Astrocyte (in vitro differentiated cells and primary cell): ENCODE data around the gene AHNAK2. TPM values are rescaled to one million over a fixed set of nuclear protein-coding genes. Genes with fewer than 3 reads are reported as not detected.

Experiments used
- DNase-seq: peaks from one replicate; pipeline ENCODE4 v3.0.0-alpha.2; 2010; ENCODE audit warnings: low read depth
- FAIRE-seq: peaks from 2 replicates; lab custom pipeline; 2011; peaks lifted over from hg19 to GRCh38; lab: Jason Lieb, UNC
- H2AFZ ChIP-seq: 2 replicates; pipeline ENCODE4 v1.6.0; 2012; ENCODE audit warnings: low read depth, low read length, inconsistent platforms
- H3K27ac ChIP-seq: 2 replicates; pipeline ENCODE4 v1.5.1; 2011; ENCODE audit warnings: low read depth, low read length, inconsistent platforms
- H3K27me3 ChIP-seq: 2 replicates; pipeline ENCODE4 v1.6.0; 2011; ENCODE audit warnings: low read length, inconsistent platforms; ENCODE audit not compliant: insufficient read depth
- H3K36me3 ChIP-seq: 2 replicates; pipeline ENCODE4 v1.5.1; 2011; ENCODE audit warnings: low read length, inconsistent platforms; ENCODE audit not compliant: insufficient read depth
- H3K4me1 ChIP-seq: 2 replicates; pipeline ENCODE4 v1.5.1; 2011; ENCODE audit warnings: low read length, inconsistent platforms; ENCODE audit not compliant: insufficient read depth
- H3K4me2 ChIP-seq: 2 replicates; pipeline ENCODE4 v1.6.0; 2012; ENCODE audit warnings: low read length, inconsistent platforms
- H3K4me3 ChIP-seq: 2 replicates; pipeline ENCODE4 v1.5.1; 2011; ENCODE audit warnings: low read depth, mild to moderate bottlenecking, low read length, inconsistent platforms; ENCODE audit not compliant: insufficient read depth
- H3K79me2 ChIP-seq: 2 replicates; pipeline ENCODE4 v1.6.0; 2012; ENCODE audit warnings: mild to moderate bottlenecking, low read length, inconsistent platforms; ENCODE audit not compliant: insufficient read depth
- H3K9ac ChIP-seq: 2 replicates; pipeline ENCODE4 v1.6.0; 2012; ENCODE audit warnings: mild to moderate bottlenecking, low read length, inconsistent platforms
- H3K9me3 ChIP-seq: 2 replicates; pipeline ENCODE4 v1.5.1; 2012; ENCODE audit warnings: low read depth, mild to moderate bottlenecking, low read length, inconsistent platforms; ENCODE audit not compliant: insufficient read depth
- H4K20me1 ChIP-seq: 2 replicates; pipeline ENCODE4 v1.6.0; 2012; ENCODE audit warnings: low read length, inconsistent platforms; ENCODE audit not compliant: insufficient read depth
- H3K27ac Mint-ChIP-seq: one replicate; pipeline ENCODE4 v1.8.0; 2021; ENCODE audit warnings: mild to moderate bottlenecking, mixed read lengths; ENCODE audit not compliant: unreplicated experiment
- H3K27me3 Mint-ChIP-seq: one replicate; pipeline ENCODE4 v1.8.0; 2021; ENCODE audit warnings: low read depth, mixed read lengths; ENCODE audit not compliant: unreplicated experiment
- H3K36me3 Mint-ChIP-seq: one replicate; pipeline ENCODE4 v1.8.0; 2021; ENCODE audit warnings: low read depth, mixed read lengths; ENCODE audit not compliant: unreplicated experiment
- H3K4me1 Mint-ChIP-seq: one replicate; pipeline ENCODE4 v1.8.0; 2021; ENCODE audit warnings: low read depth, mixed read lengths; ENCODE audit not compliant: unreplicated experiment
- H3K4me3 Mint-ChIP-seq: one replicate; pipeline ENCODE4 v1.8.0; 2021; ENCODE audit warnings: mild to moderate bottlenecking, moderate library complexity, mixed read lengths; ENCODE audit not compliant: unreplicated experiment
- H3K9me3 Mint-ChIP-seq: one replicate; pipeline ENCODE4 v1.8.0; 2021; ENCODE audit warnings: mild to moderate bottlenecking, mixed read lengths; ENCODE audit not compliant: unreplicated experiment
- EZH2 ChIP-seq: IDR thresholded peaks from 2 replicates; pipeline ENCODE4 v1.6.1; 2012; ENCODE audit warnings: mild to moderate bottlenecking, low read length, inconsistent platforms; ENCODE audit not compliant: insufficient read depth
- total RNA-seq: library from RNA; stranded (reverse); gene quantifications from 2 replicates; pipeline ENCODE4 v1.2.1, GENCODE V29; 2021
- TF ChIP-seq, protein P1 (sequence below): IDR thresholded peaks from 2 replicates; pipeline ENCODE4 v1.5.1; 2011; ENCODE audit warnings: low read depth, mild to moderate bottlenecking, inconsistent platforms, low read length, moderate library complexity; ENCODE audit not compliant: insufficient read depth

AHNAK2 gene
- total RNA-seq, 1 donor from 2014 or later = 44.7 TPM

DNA sequence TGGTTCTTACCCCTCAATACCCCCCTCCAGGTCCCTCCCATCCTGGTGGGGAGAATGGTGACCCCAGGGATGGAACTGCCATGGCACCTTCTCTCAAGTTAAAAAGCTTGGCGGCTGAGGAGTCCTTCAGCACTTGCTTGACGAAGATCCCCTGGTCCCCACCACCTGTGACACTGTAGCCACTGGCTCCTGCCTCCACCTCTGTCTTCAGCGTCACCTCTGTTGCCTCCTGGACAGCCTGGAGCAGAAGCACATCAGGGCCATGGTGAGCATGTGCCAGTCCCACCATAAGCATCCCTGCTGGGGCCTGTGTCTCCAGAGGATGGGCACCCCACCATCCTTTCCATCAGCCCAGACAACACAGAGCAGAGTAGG, 22.8 kb downstream of the AHNAK2 start:
- no peaks in the 10 kb centered on the region for H3K79me2 ChIP-seq
- no peaks in the 10 kb centered on the region for H3K36me3 ChIP-seq
- no peak overlapping the region for H3K9ac ChIP-seq
- H4K20me1 ChIP-seq = peaks cover 17% of the 10 kb centered on the region
- no peaks in the 10 kb centered on the region for H3K4me1 ChIP-seq
- no peaks in the 10 kb centered on the region for H3K27me3 ChIP-seq
- H3K9me3 ChIP-seq = no peaks in the 10 kb centered on the region
- H3K27ac ChIP-seq = no peak overlapping the region
- Mint-ChIP-seq H3K4me1 (no peaks in the 10 kb centered on the region), H3K4me3 (no peak overlapping the region), H3K27me3 (peaks cover 12% of the 10 kb centered on the region), H3K27ac (no peak overlapping the region), H3K36me3 (peaks cover 27% of the 10 kb centered on the region), H3K9me3 (peaks cover under 1% of the 10 kb centered on the region)
- H2AFZ ChIP-seq = no peak overlapping the region
- TF ChIP-seq EZH2 = no peak
- TF ChIP-seq, protein P1, sequence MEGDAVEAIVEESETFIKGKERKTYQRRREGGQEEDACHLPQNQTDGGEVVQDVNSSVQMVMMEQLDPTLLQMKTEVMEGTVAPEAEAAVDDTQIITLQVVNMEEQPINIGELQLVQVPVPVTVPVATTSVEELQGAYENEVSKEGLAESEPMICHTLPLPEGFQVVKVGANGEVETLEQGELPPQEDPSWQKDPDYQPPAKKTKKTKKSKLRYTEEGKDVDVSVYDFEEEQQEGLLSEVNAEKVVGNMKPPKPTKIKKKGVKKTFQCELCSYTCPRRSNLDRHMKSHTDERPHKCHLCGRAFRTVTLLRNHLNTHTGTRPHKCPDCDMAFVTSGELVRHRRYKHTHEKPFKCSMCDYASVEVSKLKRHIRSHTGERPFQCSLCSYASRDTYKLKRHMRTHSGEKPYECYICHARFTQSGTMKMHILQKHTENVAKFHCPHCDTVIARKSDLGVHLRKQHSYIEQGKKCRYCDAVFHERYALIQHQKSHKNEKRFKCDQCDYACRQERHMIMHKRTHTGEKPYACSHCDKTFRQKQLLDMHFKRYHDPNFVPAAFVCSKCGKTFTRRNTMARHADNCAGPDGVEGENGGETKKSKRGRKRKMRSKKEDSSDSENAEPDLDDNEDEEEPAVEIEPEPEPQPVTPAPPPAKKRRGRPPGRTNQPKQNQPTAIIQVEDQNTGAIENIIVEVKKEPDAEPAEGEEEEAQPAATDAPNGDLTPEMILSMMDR = no peak
- DNase-seq (no peak), FAIRE-seq (no peak)
- H3K4me2 ChIP-seq = no peak overlapping the region
- H3K4me3 ChIP-seq = no peak overlapping the region

DNA sequence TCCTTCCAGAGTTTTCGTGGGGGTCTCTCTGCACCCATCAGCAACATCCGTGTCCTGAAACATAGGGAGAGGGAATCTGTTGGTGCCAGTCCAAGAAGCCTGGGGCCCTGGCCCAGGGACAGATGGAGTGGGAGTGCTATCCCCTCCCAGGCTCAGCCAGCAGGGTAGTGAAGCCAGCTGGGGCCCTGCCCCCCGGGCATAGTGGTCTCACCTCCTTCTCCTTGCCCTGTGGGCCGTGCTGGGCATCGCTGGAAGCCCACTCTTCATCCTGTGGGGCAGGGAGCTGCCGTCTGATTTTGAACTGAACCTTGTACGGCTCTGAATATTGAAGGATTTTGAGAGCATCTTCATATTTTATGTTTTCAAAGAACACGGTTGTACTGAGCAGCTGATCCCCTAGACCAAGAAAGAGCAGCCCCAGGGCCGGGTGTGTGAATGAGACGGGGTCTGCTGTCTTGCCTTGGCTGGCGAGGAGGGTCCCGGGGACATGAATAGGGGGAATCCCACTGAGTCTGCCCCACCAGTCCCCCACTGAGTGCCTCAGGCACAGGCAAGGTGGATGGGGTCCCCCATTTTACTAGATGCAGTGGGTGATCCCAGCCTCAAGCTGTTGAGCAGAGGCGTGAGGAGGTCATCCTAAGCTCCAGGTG, 23.3 kb downstream of the AHNAK2 start:
- Mint-ChIP-seq H3K9me3 (peaks cover 2% of the 10 kb centered on the region), H3K4me1 (no peaks in the 10 kb centered on the region), H3K27ac (no peak overlapping the region), H3K27me3 (peaks cover 11% of the 10 kb centered on the region), H3K36me3 (peaks cover 27% of the 10 kb centered on the region), H3K4me3 (no peak overlapping the region)
- no peak for FAIRE-seq
- Histone ChIP-seq H3K36me3 (no peaks in the 10 kb centered on the region), H3K4me2 (no peak overlapping the region), H2AFZ (no peak overlapping the region), H4K20me1 (peaks cover 17% of the 10 kb centered on the region), H3K27me3 (no peaks in the 10 kb centered on the region), H3K9ac (no peak overlapping the region), H3K27ac (no peak overlapping the region), H3K79me2 (no peaks in the 10 kb centered on the region), H3K4me3 (no peak overlapping the region), H3K9me3 (no peaks in the 10 kb centered on the region), H3K4me1 (no peaks in the 10 kb centered on the region)
- no peak for TF ChIP-seq EZH2
- TF ChIP-seq, protein P1 = no peak
- no peak for DNase-seq

- H2AFZ ChIP-seq = no peak overlapping the region
- peaks cover 27% of the 10 kb centered on the region for H3K36me3 Mint-ChIP-seq
- no peak overlapping the region for H3K4me3 Mint-ChIP-seq
- H3K9ac ChIP-seq = no peak overlapping the region
- H3K4me2 ChIP-seq = no peak overlapping the region
- H3K9me3 ChIP-seq = no peaks in the 10 kb centered on the region
- H3K4me1 Mint-ChIP-seq = no peaks in the 10 kb centered on the region
- H3K9me3 Mint-ChIP-seq = peaks cover 2% of the 10 kb centered on the region
- TF ChIP-seq, protein P1 = no peak
- TF ChIP-seq EZH2 = no peak
- no peak overlapping the region for H3K4me3 ChIP-seq
- H3K27ac Mint-ChIP-seq = no peak overlapping the region
- DNase-seq (no peak), FAIRE-seq (no peak)
- H3K4me1 ChIP-seq = no peaks in the 10 kb centered on the region
- H4K20me1 ChIP-seq = peaks cover 17% of the 10 kb centered on the region
- no peak overlapping the region for H3K27ac ChIP-seq
- peaks cover 11% of the 10 kb centered on the region for H3K27me3 Mint-ChIP-seq
- no peaks in the 10 kb centered on the region for H3K79me2 ChIP-seq
- no peaks in the 10 kb centered on the region for H3K27me3 ChIP-seq
- no peaks in the 10 kb centered on the region for H3K36me3 ChIP-seq
Measured at GRCh38 chr14:104953896-104954656, 24.1 kb downstream of the AHNAK2 start.
